GM18951 (cell line): Measurements from ENCODE around the gene SMIM9.

Source experiments
- POLR2A ChIP-seq: IDR thresholded peaks from 4 replicates; pipeline ENCODE4 v1.6.1; 2011; ENCODE audit warnings: mild to moderate bottlenecking; ENCODE audit not compliant: insufficient read length, insufficient read depth; ENCODE audit errors: extremely low read depth
- in situ Hi-C: fragments of 300-500 bp; cut with MboI; formaldehyde crosslinking; loops from one replicate; pipeline ENCODE4 v1.12.0; 2022; ENCODE audit warnings: low sequenced_read_pairs, mixed read lengths, inconsistent platforms; ENCODE audit not compliant: unreplicated experiment

Gene SMIM9

DNA sequence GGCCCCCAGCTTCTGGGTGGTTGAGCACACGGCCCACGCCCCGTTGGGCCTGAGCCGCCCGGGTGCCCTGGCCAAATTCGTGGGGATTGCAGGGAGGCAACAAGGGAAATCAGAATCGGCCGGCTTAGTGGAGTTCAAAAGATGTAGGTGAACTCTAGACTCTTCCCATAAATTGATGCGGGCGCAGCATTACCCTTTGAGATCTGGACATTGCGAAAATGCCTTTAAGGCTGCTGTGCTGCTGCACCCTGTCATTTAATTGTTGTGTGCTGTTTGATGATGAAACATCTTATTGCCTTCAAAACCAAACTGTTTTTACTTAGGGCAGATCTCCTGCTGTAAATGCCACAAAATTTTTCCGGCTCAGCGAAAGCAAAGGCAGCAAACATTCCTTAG, 28.8 kb downstream of the SMIM9 start:
- in situ Hi-C loops, result no loop called here

DNA sequence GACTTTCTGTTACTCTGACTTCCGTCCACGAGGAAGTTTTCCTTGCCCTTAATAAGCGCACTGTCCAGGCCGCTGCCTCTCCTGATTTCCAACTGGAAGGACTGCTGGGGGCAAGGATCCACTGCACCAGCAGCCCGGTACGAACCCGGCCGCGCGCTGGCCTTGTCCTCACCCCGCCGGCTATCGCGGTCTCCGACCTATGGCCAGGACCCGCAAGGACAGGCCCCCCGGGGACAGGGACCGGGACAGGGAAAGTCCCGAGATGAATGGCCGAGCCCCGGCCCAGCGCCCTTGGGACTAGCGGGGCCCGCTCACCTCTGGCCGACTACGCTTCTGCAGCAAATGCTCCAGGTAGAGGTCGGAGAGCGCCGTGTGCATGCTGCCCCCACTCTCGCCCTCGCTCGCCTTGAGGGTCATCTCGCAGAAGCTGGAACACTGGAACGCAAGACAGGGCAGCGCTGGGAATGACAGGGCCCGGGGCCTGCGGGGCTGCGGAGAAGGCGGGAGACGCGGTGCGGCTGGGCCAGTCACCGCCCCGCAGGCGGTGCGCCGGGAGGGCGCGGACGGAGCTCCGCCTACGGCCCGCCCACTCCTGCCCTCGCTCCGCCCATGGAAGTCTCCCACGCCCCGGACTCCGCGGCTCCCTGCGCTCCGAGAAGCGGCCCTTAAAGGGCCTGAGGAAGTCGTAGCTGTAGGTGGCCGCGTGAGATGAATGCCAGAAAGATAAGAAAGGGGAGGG, 29.3 kb downstream of the SMIM9 start, which contains the start of gene MPP1:
Gene MPP1 (minus strand): TSS at position 529 of the 739 bp plus-strand sequence. CDS start 112 bp downstream, at position 417.
- peak; percentile 61 for TF ChIP-seq POLR2A
- in situ Hi-C loops, result no loop called here

More for the DNA sequence above, 28.8 kb downstream of the SMIM9 start:
- TF ChIP-seq POLR2A, result no peak

- TF ChIP-seq POLR2A, result no peak
- in situ Hi-C loops, result no loop called here
These were observed 30.1 kb downstream of the SMIM9 start for GRCh38 chrX:154804261-154804956.

DNA sequence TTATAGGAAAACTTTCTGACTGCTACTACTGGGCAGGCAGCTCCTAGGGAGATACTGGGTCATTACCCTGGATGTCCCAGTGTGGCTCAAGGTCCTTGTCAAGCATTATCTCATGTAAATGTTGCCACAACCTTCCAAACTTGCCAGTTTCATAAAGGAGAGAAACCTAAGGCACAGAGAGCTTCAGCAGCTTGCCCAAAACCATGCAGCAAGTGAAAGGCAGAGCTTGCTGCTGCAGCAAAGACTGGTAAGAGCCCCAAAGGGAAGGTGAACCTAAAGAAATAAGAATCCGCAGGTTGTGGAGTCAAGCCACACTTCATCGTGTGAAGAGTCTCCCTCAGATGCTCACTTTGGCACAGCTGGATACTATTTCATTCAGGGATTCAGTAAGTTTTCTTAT, 31.5 kb downstream of the SMIM9 start:
- TF ChIP-seq POLR2A, result no peak
- in situ Hi-C loops, result no loop called here

DNA sequence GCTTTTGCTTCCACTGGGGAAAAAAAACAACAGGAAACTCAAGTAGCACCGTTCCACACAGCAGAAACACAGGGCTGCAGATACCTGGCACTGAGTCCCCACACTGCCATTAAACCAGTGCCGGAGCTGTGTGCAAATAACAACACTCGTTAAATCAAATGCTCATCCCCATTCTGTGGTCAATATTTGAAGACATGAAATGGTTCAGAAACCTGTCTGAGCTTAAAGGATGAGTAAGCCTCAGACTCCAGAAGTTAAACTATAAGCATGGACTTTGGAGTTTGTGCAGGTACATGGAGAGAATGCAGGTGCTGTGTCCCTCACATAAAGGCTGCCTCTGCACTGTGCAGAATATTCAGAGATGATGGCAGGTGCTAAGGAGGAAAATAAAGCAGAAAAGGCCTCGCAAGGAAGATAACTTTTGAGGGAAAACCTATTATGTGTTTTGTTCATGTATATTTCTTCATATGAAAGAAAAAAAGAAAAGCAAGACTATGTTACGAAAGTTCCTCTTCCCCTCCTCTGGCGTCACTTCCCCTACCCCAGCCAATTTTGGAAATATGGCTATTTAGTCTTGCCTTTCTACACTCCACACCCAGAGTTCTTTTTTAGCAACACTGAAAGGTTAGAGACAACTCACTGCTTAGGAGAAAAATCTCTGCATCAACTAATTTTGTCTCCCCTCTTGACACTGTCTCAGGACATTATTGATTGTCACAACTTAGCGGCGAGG, 33.8 kb downstream of the SMIM9 start:
- no peak for TF ChIP-seq POLR2A
- in situ Hi-C loops, result no loop called here

GRCh38 chrX:154799556-154800348, 34.7 kb downstream of the SMIM9 start:
- in situ Hi-C loops, result no loop called here
- no peak for TF ChIP-seq POLR2A

DNA sequence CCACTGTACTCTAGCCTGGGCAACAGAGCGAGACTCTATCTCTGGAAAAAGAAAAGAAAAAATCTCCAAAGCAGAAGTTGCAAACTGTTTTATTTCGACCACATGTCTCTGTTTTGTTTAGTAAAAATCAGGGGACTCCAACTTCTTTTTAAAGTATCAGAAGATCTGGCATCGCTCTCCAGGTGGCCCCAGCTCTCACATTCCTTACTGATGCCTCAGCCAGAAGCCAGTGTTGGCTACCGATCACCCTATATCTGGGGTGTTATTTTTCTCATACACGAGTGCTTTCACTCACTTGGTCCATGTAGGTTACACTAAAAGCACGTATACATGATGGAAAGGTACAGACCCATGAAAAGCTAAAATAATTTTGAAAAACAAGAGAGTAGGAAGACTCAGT, 37.5 kb downstream of the SMIM9 start:
- in situ Hi-C loops, result no loop called here
- TF ChIP-seq POLR2A, result no peak

DNA sequence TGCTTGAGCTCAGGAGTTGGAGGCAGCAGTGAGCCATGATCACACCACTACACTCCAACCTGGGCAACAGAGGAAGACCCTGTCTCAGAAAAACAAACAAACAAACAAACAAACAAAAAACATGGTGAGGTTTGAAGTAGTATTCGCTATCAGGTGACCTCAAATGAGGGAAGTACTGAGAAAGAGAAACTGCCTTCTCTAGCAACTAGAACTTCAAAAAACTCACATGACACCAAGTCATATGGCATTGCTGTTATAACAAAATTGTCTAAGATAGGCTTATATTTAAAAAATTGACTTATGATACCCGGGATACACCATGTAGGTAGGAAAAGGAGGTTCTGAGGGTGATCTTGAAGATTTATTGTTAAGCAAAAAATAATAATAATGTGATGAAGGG, 39.4 kb downstream of the SMIM9 start:
- in situ Hi-C loops, result no loop called here
- TF ChIP-seq POLR2A, result no peak

DNA sequence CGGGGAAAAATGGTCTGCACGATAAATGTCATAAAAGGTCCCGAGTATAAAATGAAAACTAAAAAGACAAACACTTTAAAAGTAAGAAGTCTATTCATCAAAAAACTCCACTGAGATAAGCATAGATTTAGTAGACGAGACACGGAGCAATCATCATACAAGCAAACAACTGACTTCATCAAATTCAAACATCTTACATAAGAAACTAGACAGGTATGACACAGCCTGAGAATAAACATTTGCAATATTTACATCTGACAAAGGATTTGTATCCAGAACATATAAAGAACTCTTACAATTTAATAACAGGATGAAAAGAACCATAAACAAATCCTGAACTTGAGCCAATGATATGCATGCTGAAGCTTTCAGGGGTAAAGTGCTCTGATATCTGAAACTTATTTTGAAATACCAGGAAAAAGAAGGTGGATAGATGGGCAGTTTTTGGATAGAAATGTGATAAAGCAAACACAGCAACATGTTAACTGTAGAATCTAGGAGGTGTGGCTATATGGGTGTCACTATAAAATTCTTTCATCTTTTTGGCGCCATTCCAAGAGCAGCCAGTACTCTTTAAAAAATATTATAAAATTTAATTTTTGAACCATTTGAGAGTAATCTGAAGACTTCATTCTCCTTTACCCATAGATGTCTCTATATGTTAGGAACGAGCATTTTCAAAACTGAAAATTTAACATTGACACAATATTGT, 41.2 kb downstream of the SMIM9 start:
- in situ Hi-C loops, result no loop called here
- TF ChIP-seq POLR2A, result no peak

- no peak for TF ChIP-seq POLR2A
- in situ Hi-C loops, result no loop called here
These were observed 42.5 kb downstream of the SMIM9 start for GRCh38 chrX:154791939-154792338.

GRCh38 chrX:154791467-154791866, 43.0 kb downstream of the SMIM9 start:
- TF ChIP-seq POLR2A, result no peak
- in situ Hi-C loops, result no loop called here

DNA sequence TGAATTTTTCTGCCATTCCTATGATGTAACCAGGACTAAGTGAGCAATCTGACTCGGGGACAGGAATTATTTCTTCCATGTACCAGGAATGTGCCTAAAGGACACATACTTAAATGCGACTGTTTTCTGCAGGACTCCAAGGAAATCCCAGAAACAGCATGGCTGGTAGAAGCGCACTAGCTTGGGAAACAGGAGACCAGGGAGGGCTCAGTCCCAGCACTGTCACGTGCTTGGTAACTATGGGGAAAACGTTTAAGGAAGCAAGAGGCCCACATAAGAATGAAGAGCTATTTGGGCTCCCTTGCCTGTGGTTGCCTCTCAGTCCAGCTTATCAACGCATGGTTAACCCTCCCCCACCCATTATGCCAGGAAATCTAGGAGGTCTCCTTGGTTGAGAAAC, 48.7 kb downstream of the SMIM9 start:
- no peak for TF ChIP-seq POLR2A
- in situ Hi-C loops, result no loop called here
